HepG2 (cell line): ENCODE measurements around the gene GPC6. TPM values are rescaled to one million over a fixed set of nuclear protein-coding genes. Genes with fewer than 3 reads are reported as not detected.

Experiments
- ATAC-seq: fragments of 200-7000 bp; cut with Tn5 transposase; 3 replicates; pipeline ENCODE4 v1.9.1; 2020; ENCODE audit warnings: mild to moderate bottlenecking, moderate library complexity
- BruUV-seq: library from RNA; stranded (reverse); fragments of 400-500 nt; replicated peaks from 2 replicates; lab custom pipeline; 2021; lab: Mats Ljungman, UMichigan
- CTCF ChIA-PET: fragments of 300-600 bp; formaldehyde crosslinking; extraction: SDS; loops from one replicate; lab custom pipeline; 2021; ENCODE audit warnings: low total read pairs, inconsistent platforms, low intra/inter-chr PET ratio; lab: Yijun Ruan, JAX
- POLR2A ChIA-PET: fragments of 350-600 bp; sonication (Branson Sonifier 250); formaldehyde crosslinking; loops from one replicate; lab custom pipeline; 2020; ENCODE audit warnings: antibody characterized with exemption, inconsistent platforms; lab: Yijun Ruan, JAX
- DNase-seq: peaks from one replicate; pipeline ENCODE4 v3.0.0-alpha.2; 2015; ENCODE audit warnings: low spot score
- FAIRE-seq: peaks from 3 replicates; lab custom pipeline; 2011; peaks lifted over from hg19 to GRCh38; lab: Jason Lieb, UNC
- H2AFZ ChIP-seq: one replicate; pipeline ENCODE4 v1.6.1; 2011; ENCODE audit warnings: low read length, inconsistent platforms
- H3K27ac ChIP-seq: fragments of 300-600 bp; 3 replicates; pipeline ENCODE4 v1.8.0; 2011; ENCODE audit warnings: mixed run types, mild to moderate bottlenecking, mixed read lengths, low read length, inconsistent platforms; ENCODE audit not compliant: insufficient read depth; ENCODE audit errors: extremely low read length
- H3K27me3 ChIP-seq, 2 experiments: fragments of 200-600 bp in 1 of 2; 2 replicates in 1 of 2; 3 replicates in 1 of 2; pipeline versions ENCODE4 v1.6.0 to v1.8.0; 2011; ENCODE audit warnings: low read length in 2 of 2, mild to moderate bottlenecking in 2 of 2, moderate library complexity in 2 of 2, inconsistent platforms in 1 of 2; ENCODE audit not compliant: insufficient read depth in 2 of 2, control insufficient read depth in 1 of 2
- H3K36me3 ChIP-seq, 2 experiments: fragments of 200-600 bp in 1 of 2; replicated peaks in 1 of 2; 2 replicates in 1 of 2; 3 replicates in 1 of 2; pipeline versions ENCODE4 v1.5.1 to v1.8.0; 2011; ENCODE audit warnings: low read length in 2 of 2, inconsistent platforms in 1 of 2; ENCODE audit not compliant: insufficient read depth in 2 of 2, control insufficient read depth in 1 of 2
- H3K4me1 ChIP-seq: 2 replicates; pipeline ENCODE4 v1.5.1; 2012; ENCODE audit warnings: low read length, inconsistent platforms; ENCODE audit not compliant: insufficient read depth
- H3K4me2 ChIP-seq: 2 replicates; pipeline ENCODE4 v1.6.0; 2011; ENCODE audit warnings: low read depth, low read length, inconsistent platforms
- H3K4me3 ChIP-seq, 3 experiments: fragments of 200-600 bp in 1 of 3; sonication (generic), shearing (Covaris generic) in 1 of 3; replicated peaks in 1 of 3; 2 replicates each; pipeline ENCODE4 v1.5.1; 2011 to 2016; ENCODE audit warnings: low read length in 3 of 3, inconsistent platforms in 2 of 3, low read depth in 2 of 3, mild to moderate bottlenecking in 2 of 3, control low read depth in 1 of 3, mixed read lengths in 1 of 3; ENCODE audit not compliant: insufficient read depth in 1 of 3
- H3K79me2 ChIP-seq: one replicate; pipeline ENCODE4 v1.6.1; 2011; ENCODE audit warnings: low read length, inconsistent platforms; ENCODE audit not compliant: insufficient read depth
- H3K9ac ChIP-seq: 2 replicates; pipeline ENCODE4 v1.6.0; 2011; ENCODE audit warnings: mild to moderate bottlenecking, low read depth, low read length, inconsistent platforms; ENCODE audit not compliant: insufficient read depth
- H3K9me3 ChIP-seq: 2 replicates; pipeline ENCODE4 v1.5.1; 2012; ENCODE audit warnings: mild to moderate bottlenecking, low read length
- H4K20me1 ChIP-seq: 2 replicates; pipeline ENCODE4 v1.6.0; 2011; ENCODE audit warnings: inconsistent platforms, mild to moderate bottlenecking, low read length, moderate library complexity; ENCODE audit not compliant: insufficient read depth
- ATF7-NPFF ChIP-seq: sonication (generic); formaldehyde crosslinking; IDR thresholded peaks from 2 replicates; pipeline ENCODE4 v1.8.1; 2023; ENCODE audit warnings: mild to moderate bottlenecking, low read depth, missing genetic modification reagents, moderate library complexity
- ATM ChIP-seq: fragments of 450-650 bp; IDR thresholded peaks from 2 replicates; pipeline ENCODE4 v1.7.1; 2017; ENCODE audit warnings: mild to moderate bottlenecking, borderline replicate concordance
- CREM ChIP-seq, 2 experiments: sonication (generic) in 1 of 2; formaldehyde crosslinking in 1 of 2; IDR thresholded peaks; 2 replicates each; pipeline versions ENCODE4 v1.4.0 to v1.6.1; 2016 to 2020; ENCODE audit warnings: antibody characterized with exemption in 1 of 2, mild to moderate bottlenecking in 1 of 2, missing genetic modification reagents in 1 of 2
- GTF2F1 ChIP-seq: fragments of 150-350 bp; IDR thresholded peaks from 2 replicates; pipeline ENCODE4 v1.6.1; 2014; ENCODE audit warnings: low read length
- HIVEP1 ChIP-seq: sonication (generic); formaldehyde crosslinking; IDR thresholded peaks from 2 replicates; pipeline ENCODE4 v1.4.0; 2020; ENCODE audit warnings: mild to moderate bottlenecking, missing genetic modification reagents
- JUND ChIP-seq: sonication (generic); formaldehyde crosslinking; IDR thresholded peaks from 2 replicates; pipeline ENCODE4 v1.8.0; 2022; ENCODE audit warnings: mild to moderate bottlenecking, missing genetic modification reagents
- MYNN ChIP-seq: sonication (generic); formaldehyde crosslinking; IDR thresholded peaks from 2 replicates; pipeline ENCODE4 v1.4.0; 2020; ENCODE audit warnings: mild to moderate bottlenecking, low read depth, missing genetic modification reagents
- XRCC5 ChIP-seq: fragments of 200-400 bp; formaldehyde crosslinking; optimal IDR thresholded peaks from 2 replicates; pipeline ENCODE3; 2017; ENCODE audit warnings: mild to moderate bottlenecking, low read length
- ZFX ChIP-seq: sonication (generic); formaldehyde crosslinking; IDR thresholded peaks from 2 replicates; pipeline ENCODE4 v1.4.0; 2020; ENCODE audit warnings: mild to moderate bottlenecking, low read depth, missing genetic modification reagents, moderate library complexity
- ZIK1 ChIP-seq: sonication (generic); formaldehyde crosslinking; IDR thresholded peaks from 2 replicates; pipeline ENCODE4 v1.5.0; 2020; ENCODE audit warnings: mild to moderate bottlenecking, low read depth, missing genetic modification reagents, borderline replicate concordance
- ZNF605 ChIP-seq: sonication (generic); formaldehyde crosslinking; IDR thresholded peaks from 2 replicates; pipeline ENCODE4 v1.8.0; 2022; ENCODE audit warnings: mild to moderate bottlenecking, missing genetic modification reagents
- ZNF709 ChIP-seq: sonication (generic); formaldehyde crosslinking; IDR thresholded peaks from 2 replicates; pipeline ENCODE4 v1.5.0; 2020; ENCODE audit warnings: mild to moderate bottlenecking, missing genetic modification reagents
- ZNF749 ChIP-seq: sonication (generic); formaldehyde crosslinking; IDR thresholded peaks from 2 replicates; pipeline ENCODE4 v1.8.0; 2022; ENCODE audit warnings: mild to moderate bottlenecking, missing genetic modification reagents, moderate library complexity, borderline replicate concordance
- ZNF781 ChIP-seq: sonication (generic); formaldehyde crosslinking; IDR thresholded peaks from 2 replicates; pipeline ENCODE4 v1.5.1; 2020; ENCODE audit warnings: borderline replicate concordance, mild to moderate bottlenecking, missing genetic modification reagents; ENCODE audit errors: not compliant biosample characterization
- WGBS: methylation state at CpG from one replicate; pipeline ENCODE4 v1.1.6; 2017; ENCODE audit warnings: low lambda C conversion rate; 5-methylcytosine and 5-hydroxymethylcytosine counted together
- in situ Hi-C: cut with HindIII; loops from 2 replicates; pipeline ENCODE4 v1.10.0; 2017; ENCODE audit warnings: low pct_unique_long_range_greater_than_20kb; ENCODE audit not compliant: extremely low pct_ligation_motif_present
- intact Hi-C: fragments of 100-400 bp; cut with micrococcal nuclease; formaldehyde crosslinking; loops from one replicate; pipeline ENCODE4 v1.10.0; 2022; ENCODE audit not compliant: unreplicated experiment
- polyA plus RNA-seq, 8 experiments: library from polyadenylated mRNA; depleted of rRNA in 3 of 8; stranded (reverse) in 7 of 8; unstranded in 1 of 8; fragments of >200 nt; fragmentation: Illumina TruSeq in 4 of 8; extraction: Trizol in 4 of 8; gene quantifications; 2 replicates each; pipeline versions ENCODE4 v1.2.1 to v1.2.3, GENCODE V29; 2011 to 2016; ENCODE audit warnings: low read depth in 4 of 8, missing spikeins in 1 of 8, mixed read lengths in 1 of 8; ENCODE audit not compliant: insufficient read depth in 1 of 8
- total RNA-seq, 5 experiments: library from RNA; depleted of rRNA; stranded (reverse); fragments of >200 nt; fragmentation: Illumina TruSeq; extraction: Trizol; gene quantifications; 2 replicates each; pipeline ENCODE4 v1.2.3, GENCODE V29; 2016; ENCODE audit warnings: low read depth in 1 of 5

GPC6 gene
- total and polyA plus RNA-seq, 2 of the 13 experiments (the other 11 are each of a cell fraction or from before 2014, with no cell fraction given), result 24.5 to 33.9 TPM

- TF ChIP-seq HIVEP1 (CRISPR knock-in tag), result no peak
- TF ChIP-seq ZNF781 (CRISPR knock-in tag), result no peak
- TF ChIP-seq ATF7-NPFF (CRISPR knock-in tag), result no peak
- no peak for TF ChIP-seq ATM
- TF ChIP-seq, all 625 proteins: peak for 0
Measured at GRCh38 chr13:93945621-93946020, 719.0 kb downstream of the GPC6 start (continued).

GRCh38 chr13:93946994-93947393 is 720.4 kb downstream of the GPC6 start:
- H3K4me1 ChIP-seq, result no peaks in the 10 kb centered on the region
- in situ Hi-C loops, result no loop called here
- no peaks in the 10 kb centered on the region for H3K36me3 ChIP-seq
- POLR2A ChIA-PET, result no interaction called here
- H2AFZ ChIP-seq, result no peak overlapping the region
- no peak overlapping the region for H3K9ac ChIP-seq
- no peaks in the 10 kb centered on the region for H4K20me1 ChIP-seq
- intact Hi-C loops, result no loop called here
- no TSS peak for BruUV-seq
- no peaks in the 10 kb centered on the region; a peak in 1 of 5 replicates for H3K27me3 ChIP-seq
- CTCF ChIA-PET, result no interaction called here
- DNase-seq, result no peak
- H3K27ac ChIP-seq, result no peak overlapping the region
- no peaks in the 10 kb centered on the region for H3K9me3 ChIP-seq
- ATAC-seq, result no peak
- no peak overlapping the region for H3K4me2 ChIP-seq
- no peak for FAIRE-seq
- no peak overlapping the region for H3K4me3 ChIP-seq
- H3K79me2 ChIP-seq, result no peaks in the 10 kb centered on the region
- TF ChIP-seq ZNF749 (CRISPR knock-in tag) (no peak), JUND (CRISPR knock-in tag) (no peak), GTF2F1 (no peak), ZFX (CRISPR knock-in tag) (no peak), XRCC5 (no peak), ZNF605 (no peak), MYNN (CRISPR knock-in tag) (no peak), ZIK1 (no peak), CREM (IDR thresholded peaks at IDR 0.05) (no peak), CREM (CRISPR knock-in tag; IDR thresholded peaks at IDR 0.05) (no peak), ZNF709 (CRISPR knock-in tag) (no peak)
- TF ChIP-seq, all 625 proteins: peak for 0
- 96% methylated on average over 3 of the region's 3 CpGs for WGBS
